HEK293 (cell line): ENCODE measurements around the gene MRTFA.

Source experiments
- KLF16 ChIP-seq: fragments of 450-650 bp; formaldehyde crosslinking; IDR thresholded peaks from 2 replicates; pipeline ENCODE4 v1.5.1; 2017; ENCODE audit warnings: missing biosample characterization, missing genetic modification characterization
- KLF7 ChIP-seq: fragments of 450-650 bp; formaldehyde crosslinking; IDR thresholded peaks from 2 replicates; pipeline ENCODE4 v1.5.1; 2016; ENCODE audit warnings: missing biosample characterization, missing genetic modification characterization, borderline replicate concordance
- OSR2 ChIP-seq: fragments of 450-650 bp; formaldehyde crosslinking; IDR thresholded peaks from 2 replicates; pipeline ENCODE4 v1.5.1; 2016; ENCODE audit warnings: missing biosample characterization, missing genetic modification characterization
- OVOL3 ChIP-seq: fragments of 450-650 bp; formaldehyde crosslinking; IDR thresholded peaks from 2 replicates; pipeline ENCODE4 v1.5.1; 2016; ENCODE audit warnings: missing biosample characterization, missing genetic modification characterization
- WT1 ChIP-seq: fragments of 450-650 bp; formaldehyde crosslinking; IDR thresholded peaks from 2 replicates; pipeline ENCODE4 v1.5.1; 2016; ENCODE audit warnings: missing biosample characterization, missing genetic modification characterization
- ZBTB1 ChIP-seq: fragments of 450-650 bp; formaldehyde crosslinking; IDR thresholded peaks from 2 replicates; pipeline ENCODE4 v1.5.1; 2016; ENCODE audit warnings: missing biosample characterization, missing genetic modification characterization
- ZFHX2 ChIP-seq: fragments of 450-650 bp; formaldehyde crosslinking; conservative IDR thresholded peaks from 2 replicates; pipeline ENCODE4 v1.5.1; 2016; ENCODE audit warnings: missing biosample characterization, missing genetic modification characterization
- ZFP3 ChIP-seq: fragments of 450-650 bp; formaldehyde crosslinking; IDR thresholded peaks from 2 replicates; pipeline ENCODE4 v1.5.1; 2016; ENCODE audit warnings: low read depth, missing biosample characterization, missing genetic modification characterization
- ZNF114 ChIP-seq: fragments of 450-650 bp; formaldehyde crosslinking; IDR thresholded peaks from 2 replicates; pipeline ENCODE4 v1.5.0; 2017; ENCODE audit warnings: missing biosample characterization, missing genetic modification characterization
- ZNF148 ChIP-seq: fragments of 450-650 bp; formaldehyde crosslinking; IDR thresholded peaks from 2 replicates; pipeline ENCODE4 v1.5.0; 2017; ENCODE audit warnings: missing biosample characterization, missing genetic modification characterization, borderline replicate concordance
- ZNF16 ChIP-seq: fragments of 450-650 bp; formaldehyde crosslinking; IDR thresholded peaks from 2 replicates; pipeline ENCODE4 v1.5.1; 2016; ENCODE audit warnings: low read depth, missing biosample characterization, missing genetic modification characterization
- ZNF175 ChIP-seq: fragments of 450-650 bp; formaldehyde crosslinking; IDR thresholded peaks from 2 replicates; pipeline ENCODE4 v1.5.1; 2016; ENCODE audit warnings: missing biosample characterization, missing genetic modification characterization
- ZNF2 ChIP-seq: fragments of 450-650 bp; formaldehyde crosslinking; IDR thresholded peaks from 2 replicates; pipeline ENCODE4 v1.5.1; 2016; ENCODE audit warnings: missing biosample characterization, missing genetic modification characterization
- ZNF221 ChIP-seq: fragments of 450-650 bp; formaldehyde crosslinking; IDR thresholded peaks from 2 replicates; pipeline ENCODE4 v1.5.1; 2017; ENCODE audit warnings: missing biosample characterization, missing genetic modification characterization, borderline replicate concordance
- ZNF24 ChIP-seq: fragments of 450-650 bp; formaldehyde crosslinking; IDR thresholded peaks from 2 replicates; pipeline ENCODE4 v1.5.1; 2016; ENCODE audit warnings: missing biosample characterization, missing genetic modification characterization
- ZNF26 ChIP-seq: fragments of 450-650 bp; formaldehyde crosslinking; IDR thresholded peaks from 2 replicates; pipeline ENCODE4 v1.5.1; 2016; ENCODE audit warnings: missing biosample characterization, missing genetic modification characterization
- ZNF311 ChIP-seq: fragments of 450-650 bp; formaldehyde crosslinking; IDR thresholded peaks from 2 replicates; pipeline ENCODE4 v1.5.1; 2017; ENCODE audit warnings: missing biosample characterization, missing genetic modification characterization, borderline replicate concordance
- ZNF335 ChIP-seq: fragments of 450-650 bp; formaldehyde crosslinking; conservative IDR thresholded peaks from 2 replicates; pipeline ENCODE4 v1.5.1; 2016; ENCODE audit warnings: missing biosample characterization, missing genetic modification characterization
- ZNF558 ChIP-seq: fragments of 450-650 bp; formaldehyde crosslinking; IDR thresholded peaks from 2 replicates; pipeline ENCODE4 v1.5.1; 2016; ENCODE audit warnings: missing biosample characterization, missing genetic modification characterization
- ZNF585B ChIP-seq: fragments of 450-650 bp; formaldehyde crosslinking; IDR thresholded peaks from 2 replicates; pipeline ENCODE4 v1.5.1; 2016; ENCODE audit warnings: missing biosample characterization, missing genetic modification characterization
- ZNF596 ChIP-seq: fragments of 450-650 bp; IDR thresholded peaks from 2 replicates; pipeline ENCODE4 v1.5.0; 2018; ENCODE audit warnings: missing biosample characterization, mild to moderate bottlenecking, missing genetic modification characterization, moderate library complexity
- ZNF654 ChIP-seq: fragments of 450-650 bp; formaldehyde crosslinking; IDR thresholded peaks from 2 replicates; pipeline ENCODE4 v1.5.1; 2016; ENCODE audit warnings: low read depth, missing biosample characterization, missing genetic modification characterization
- ZNF660 ChIP-seq: fragments of 450-650 bp; IDR thresholded peaks from 2 replicates; pipeline ENCODE4 v1.5.1; 2018; ENCODE audit warnings: missing biosample characterization, mild to moderate bottlenecking, missing genetic modification characterization
- ZSCAN16 ChIP-seq: fragments of 450-650 bp; formaldehyde crosslinking; IDR thresholded peaks from 2 replicates; pipeline ENCODE4 v1.5.1; 2016; ENCODE audit warnings: missing biosample characterization, missing genetic modification characterization
- ZSCAN23 ChIP-seq: fragments of 450-650 bp; formaldehyde crosslinking; IDR thresholded peaks from 2 replicates; pipeline ENCODE4 v1.5.1; 2016; ENCODE audit warnings: missing biosample characterization, missing genetic modification characterization
- TF ChIP-seq, protein P1 (sequence below): fragments of 450-650 bp; formaldehyde crosslinking; IDR thresholded peaks from 2 replicates; pipeline ENCODE4 v1.5.1; 2016; ENCODE audit warnings: missing biosample characterization, missing genetic modification characterization
- TF ChIP-seq, protein P2 (sequence below): fragments of 450-650 bp; formaldehyde crosslinking; IDR thresholded peaks from 2 replicates; pipeline ENCODE4 v1.5.1; 2016; ENCODE audit warnings: missing biosample characterization, missing genetic modification characterization
- TF ChIP-seq, protein P3 (sequence below): fragments of 450-650 bp; formaldehyde crosslinking; IDR thresholded peaks from 2 replicates; pipeline ENCODE4 v1.5.1; 2016; ENCODE audit warnings: missing biosample characterization, missing genetic modification characterization, borderline replicate concordance
- TF ChIP-seq, protein P4 (sequence below): fragments of 450-650 bp; formaldehyde crosslinking; IDR thresholded peaks from 2 replicates; pipeline ENCODE4 v1.5.1; 2016; ENCODE audit warnings: missing biosample characterization, missing genetic modification characterization

The MRTFA gene

DNA sequence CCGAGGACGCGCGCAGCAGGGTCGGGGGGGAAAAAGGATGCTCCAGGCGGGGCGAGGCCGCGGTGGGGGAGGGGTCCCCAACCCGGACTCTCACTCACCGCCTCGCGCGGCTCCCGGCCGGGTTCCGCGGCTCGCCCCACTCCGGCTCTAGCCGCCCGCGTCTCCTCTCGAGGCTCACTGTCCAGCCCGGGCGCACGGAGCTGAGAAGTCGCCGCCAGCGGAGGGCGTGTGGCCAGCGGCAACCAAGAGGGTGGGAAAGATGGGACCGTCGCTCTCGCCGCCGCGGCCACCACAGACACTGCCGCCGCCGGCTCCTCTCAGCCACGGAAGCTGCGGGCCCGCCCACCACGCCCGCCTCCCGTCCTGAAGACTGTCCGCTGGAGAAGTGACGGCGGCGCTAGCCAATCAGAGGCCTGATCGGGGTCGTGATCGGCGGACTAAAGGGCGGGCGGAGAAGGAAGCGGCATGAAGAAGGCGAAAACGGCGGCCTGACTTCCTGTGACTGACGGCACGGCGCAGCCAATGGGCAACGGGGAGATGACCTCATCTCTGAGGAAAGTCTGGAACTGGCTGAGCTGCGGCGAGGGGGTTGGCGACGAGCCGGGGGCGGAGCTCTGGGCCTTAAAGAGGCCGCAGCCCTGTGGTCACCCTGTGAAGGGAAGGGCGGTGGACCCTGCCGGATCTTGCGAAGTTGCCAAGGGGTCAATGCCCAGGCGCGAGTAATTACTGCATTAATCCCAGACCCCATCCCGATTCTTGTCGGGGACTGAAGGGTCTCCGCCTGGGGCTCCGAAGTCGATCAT lies at the start of gene MRTFA (continued):
- TF ChIP-seq ZNF148 (tag by site-specific recombination) (no peak), ZFP3 (tag by site-specific recombination) (no peak), ZNF221 (tag by site-specific recombination) (0 out of 2 replicates have a peak, but pooled peaks have one; percentile 73), ZNF114 (tag by site-specific recombination) (no peak), ZBTB1 (tag by site-specific recombination) (no peak), KLF16 (peak; percentile 41), OVOL3 (tag by site-specific recombination) (no peak; the same call in 1 of the 2 replicates), ZNF335 (peak; percentile 78), ZNF654 (tag by site-specific recombination) (no peak), ZNF558 (no peak), ZNF311 (no peak), ZSCAN16 (tag by site-specific recombination) (0 out of 2 replicates have a peak, but pooled peaks have one; percentile 21), ZNF596 (tag by site-specific recombination) (peak; percentile 23; the same call in 1 of the 2 replicates), ZNF660 (tag by site-specific recombination) (peak; percentile 73), ZNF2 (tag by site-specific recombination) (peak; percentile 48), ZSCAN23 (tag by site-specific recombination) (no peak), OSR2 (peak; percentile 52; the same call in 1 of the 2 replicates), ZNF26 (tag by site-specific recombination) (no peak), KLF7 (tag by site-specific recombination) (0 out of 2 replicates have a peak, but pooled peaks have one; percentile 74), ZNF24 (tag by site-specific recombination) (0 out of 2 replicates have a peak, but pooled peaks have one; percentile 23), WT1 (peak; percentile 21; the same call in 1 of the 2 replicates), ZFHX2 (tag by site-specific recombination) (peak; percentile 62), ZNF585B (no peak), ZNF16 (tag by site-specific recombination) (no peak), ZNF175 (tag by site-specific recombination) (no peak)
- TF ChIP-seq, protein P1, sequence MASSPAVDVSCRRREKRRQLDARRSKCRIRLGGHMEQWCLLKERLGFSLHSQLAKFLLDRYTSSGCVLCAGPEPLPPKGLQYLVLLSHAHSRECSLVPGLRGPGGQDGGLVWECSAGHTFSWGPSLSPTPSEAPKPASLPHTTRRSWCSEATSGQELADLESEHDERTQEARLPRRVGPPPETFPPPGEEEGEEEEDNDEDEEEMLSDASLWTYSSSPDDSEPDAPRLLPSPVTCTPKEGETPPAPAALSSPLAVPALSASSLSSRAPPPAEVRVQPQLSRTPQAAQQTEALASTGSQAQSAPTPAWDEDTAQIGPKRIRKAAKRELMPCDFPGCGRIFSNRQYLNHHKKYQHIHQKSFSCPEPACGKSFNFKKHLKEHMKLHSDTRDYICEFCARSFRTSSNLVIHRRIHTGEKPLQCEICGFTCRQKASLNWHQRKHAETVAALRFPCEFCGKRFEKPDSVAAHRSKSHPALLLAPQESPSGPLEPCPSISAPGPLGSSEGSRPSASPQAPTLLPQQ (tag by site-specific recombination), result peak; percentile 100
- TF ChIP-seq, protein P2, sequence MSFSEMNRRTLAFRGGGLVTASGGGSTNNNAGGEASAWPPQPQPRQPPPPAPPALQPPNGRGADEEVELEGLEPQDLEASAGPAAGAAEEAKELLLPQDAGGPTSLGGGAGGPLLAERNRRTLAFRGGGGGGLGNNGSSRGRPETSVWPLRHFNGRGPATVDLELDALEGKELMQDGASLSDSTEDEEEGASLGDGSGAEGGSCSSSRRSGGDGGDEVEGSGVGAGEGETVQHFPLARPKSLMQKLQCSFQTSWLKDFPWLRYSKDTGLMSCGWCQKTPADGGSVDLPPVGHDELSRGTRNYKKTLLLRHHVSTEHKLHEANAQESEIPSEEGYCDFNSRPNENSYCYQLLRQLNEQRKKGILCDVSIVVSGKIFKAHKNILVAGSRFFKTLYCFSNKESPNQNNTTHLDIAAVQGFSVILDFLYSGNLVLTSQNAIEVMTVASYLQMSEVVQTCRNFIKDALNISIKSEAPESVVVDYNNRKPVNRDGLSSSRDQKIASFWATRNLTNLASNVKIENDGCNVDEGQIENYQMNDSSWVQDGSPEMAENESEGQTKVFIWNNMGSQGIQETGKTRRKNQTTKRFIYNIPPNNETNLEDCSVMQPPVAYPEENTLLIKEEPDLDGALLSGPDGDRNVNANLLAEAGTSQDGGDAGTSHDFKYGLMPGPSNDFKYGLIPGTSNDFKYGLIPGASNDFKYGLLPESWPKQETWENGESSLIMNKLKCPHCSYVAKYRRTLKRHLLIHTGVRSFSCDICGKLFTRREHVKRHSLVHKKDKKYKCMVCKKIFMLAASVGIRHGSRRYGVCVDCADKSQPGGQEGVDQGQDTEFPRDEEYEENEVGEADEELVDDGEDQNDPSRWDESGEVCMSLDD (tag by site-specific recombination), result no peak
- TF ChIP-seq, protein P3, sequence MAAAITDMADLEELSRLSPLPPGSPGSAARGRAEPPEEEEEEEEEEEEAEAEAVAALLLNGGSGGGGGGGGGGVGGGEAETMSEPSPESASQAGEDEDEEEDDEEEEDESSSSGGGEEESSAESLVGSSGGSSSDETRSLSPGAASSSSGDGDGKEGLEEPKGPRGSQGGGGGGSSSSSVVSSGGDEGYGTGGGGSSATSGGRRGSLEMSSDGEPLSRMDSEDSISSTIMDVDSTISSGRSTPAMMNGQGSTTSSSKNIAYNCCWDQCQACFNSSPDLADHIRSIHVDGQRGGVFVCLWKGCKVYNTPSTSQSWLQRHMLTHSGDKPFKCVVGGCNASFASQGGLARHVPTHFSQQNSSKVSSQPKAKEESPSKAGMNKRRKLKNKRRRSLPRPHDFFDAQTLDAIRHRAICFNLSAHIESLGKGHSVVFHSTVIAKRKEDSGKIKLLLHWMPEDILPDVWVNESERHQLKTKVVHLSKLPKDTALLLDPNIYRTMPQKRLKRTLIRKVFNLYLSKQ, result no peak
- TF ChIP-seq, protein P4, sequence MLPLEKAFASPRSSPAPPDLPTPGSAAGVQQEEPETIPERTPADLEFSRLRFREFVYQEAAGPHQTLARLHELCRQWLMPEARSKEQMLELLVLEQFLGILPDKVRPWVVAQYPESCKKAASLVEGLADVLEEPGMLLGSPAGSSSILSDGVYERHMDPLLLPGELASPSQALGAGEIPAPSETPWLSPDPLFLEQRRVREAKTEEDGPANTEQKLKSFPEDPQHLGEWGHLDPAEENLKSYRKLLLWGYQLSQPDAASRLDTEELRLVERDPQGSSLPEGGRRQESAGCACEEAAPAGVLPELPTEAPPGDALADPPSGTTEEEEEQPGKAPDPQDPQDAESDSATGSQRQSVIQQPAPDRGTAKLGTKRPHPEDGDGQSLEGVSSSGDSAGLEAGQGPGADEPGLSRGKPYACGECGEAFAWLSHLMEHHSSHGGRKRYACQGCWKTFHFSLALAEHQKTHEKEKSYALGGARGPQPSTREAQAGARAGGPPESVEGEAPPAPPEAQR (tag by site-specific recombination), result no peak
